KOPT-K1 (cell line): ENCODE measurements around the gene ZNF580.

Experiments used
- H3K27ac ChIP-seq: fragments of 200-600 bp; sonication (generic); 2 replicates; pipeline ENCODE4 v1.5.1; 2016; ENCODE audit warnings: antibody characterized with exemption, mild to moderate bottlenecking, low read depth, low read length; ENCODE audit not compliant: poor library complexity, severe bottlenecking
- H3K36me3 ChIP-seq: fragments of 200-600 bp; sonication (generic); 2 replicates; pipeline ENCODE4 v1.5.1; 2017; ENCODE audit warnings: antibody characterized with exemption, mild to moderate bottlenecking, low read length, moderate library complexity; ENCODE audit not compliant: insufficient read depth
- H3K9me3 ChIP-seq: fragments of 200-600 bp; sonication (generic); 2 replicates; pipeline ENCODE4 v1.5.1; 2017; ENCODE audit warnings: antibody characterized with exemption, low read length, mild to moderate bottlenecking; ENCODE audit not compliant: insufficient read depth, poor library complexity, severe bottlenecking

Gene ZNF580

GRCh38 chr19:55677572-55678028, 36.8 kb downstream of the ZNF580 start:
- no peak overlapping the region for H3K27ac ChIP-seq
- peaks cover 74% of the 10 kb centered on the region for H3K36me3 ChIP-seq
- H3K9me3 ChIP-seq: no peaks in the 10 kb centered on the region

- Histone ChIP-seq H3K9me3 (no peaks in the 10 kb centered on the region), H3K27ac (no peak overlapping the region), H3K36me3 (peaks cover 72% of the 10 kb centered on the region)
Measured at GRCh38 chr19:55678121-55678671, 37.4 kb downstream of the ZNF580 start.

- no peak overlapping the region for H3K27ac ChIP-seq
Measured at GRCh38 chr19:55679343-55680257, 38.8 kb downstream of the ZNF580 start.

GRCh38 chr19:55680339-55681130, 39.7 kb downstream of the ZNF580 start:
- Histone ChIP-seq H3K27ac (no peak overlapping the region), H3K9me3 (no peaks in the 10 kb centered on the region), H3K36me3 (peaks cover 84% of the 10 kb centered on the region)

More at GRCh38 chr19:55679343-55680257, 38.8 kb downstream of the ZNF580 start:
- peaks cover 75% of the 10 kb centered on the region for H3K36me3 ChIP-seq
- H3K9me3 ChIP-seq: no peaks in the 10 kb centered on the region

- H3K36me3 ChIP-seq: peaks cover 93% of the 10 kb centered on the region
- no peaks in the 10 kb centered on the region for H3K9me3 ChIP-seq
- H3K27ac ChIP-seq: no peak overlapping the region
Measured at GRCh38 chr19:55681131-55682092, 40.6 kb downstream of the ZNF580 start.

GRCh38 chr19:55683449-55684261, 42.9 kb downstream of the ZNF580 start:
- Histone ChIP-seq H3K36me3 (peaks cover 96% of the 10 kb centered on the region), H3K9me3 (no peaks in the 10 kb centered on the region), H3K27ac (no peak overlapping the region)

GRCh38 chr19:55684946-55685681, 44.3 kb downstream of the ZNF580 start:
- Histone ChIP-seq H3K36me3 (peaks cover 96% of the 10 kb centered on the region), H3K9me3 (no peaks in the 10 kb centered on the region), H3K27ac (no peak overlapping the region)

- H3K9me3 ChIP-seq: no peaks in the 10 kb centered on the region
- H3K36me3 ChIP-seq: peaks cover 96% of the 10 kb centered on the region
- H3K27ac ChIP-seq: no peak overlapping the region
Measured at GRCh38 chr19:55685776-55686175, 45.0 kb downstream of the ZNF580 start.

GRCh38 chr19:55686311-55687050, 45.7 kb downstream of the ZNF580 start:
- H3K36me3 ChIP-seq: peaks cover 96% of the 10 kb centered on the region
- no peak overlapping the region for H3K27ac ChIP-seq

GRCh38 chr19:55687281-55688201, 46.7 kb downstream of the ZNF580 start:
- Histone ChIP-seq H3K27ac (no peak overlapping the region), H3K9me3 (no peaks in the 10 kb centered on the region), H3K36me3 (peaks cover 97% of the 10 kb centered on the region)

More at GRCh38 chr19:55686311-55687050, 45.7 kb downstream of the ZNF580 start:
- H3K9me3 ChIP-seq: no peaks in the 10 kb centered on the region

GRCh38 chr19:55688422-55689218, 47.8 kb downstream of the ZNF580 start:
- H3K36me3 ChIP-seq: peaks cover 100% of the 10 kb centered on the region
- no peak overlapping the region for H3K27ac ChIP-seq
- H3K9me3 ChIP-seq: no peaks in the 10 kb centered on the region
